Stimulated activated CD4-positive, alpha-beta T cell treated with anti-CD3 and anti-CD28 coated beads, Interleukin-1b, Interleukin-23, amount 100 ng/mL, for 24 hours (primary cell): ENCODE results near the gene TCP1.
A peak's percentile ranks its signal among the peaks of the same experiment; 100 is the strongest.
"Not testable (repeated sequence)": the region's sequence is repeated elsewhere in the genome, so short reads cannot be mapped to it uniquely, and the experiment has no call there.

Source experiments
- DNase-seq, 4 experiments: peaks; one replicate each; pipeline ENCODE4 v3.0.0-alpha.2; 2020; ENCODE audit warnings: low read depth in 4 of 4, low spot score in 1 of 4

Gene TCP1

GRCh38 chr6:159778131-159778530 is 11.3 kb downstream of the TCP1 start:
- no peak for DNase-seq

- DNase-seq: no peak
Measured at GRCh38 chr6:159777240-159777904, 12.0 kb downstream of the TCP1 start.

GRCh38 chr6:159772196-159772595 is 17.2 kb downstream of the TCP1 start:
- no peak for DNase-seq

- DNase-seq: no peak
Measured at GRCh38 chr6:159769470-159769869, 19.9 kb downstream of the TCP1 start.

- DNase-seq: no peak
Measured at GRCh38 chr6:159766906-159767305, 22.5 kb downstream of the TCP1 start.

GRCh38 chr6:159762681-159763293 is 26.6 kb downstream of the TCP1 start:
- DNase-seq: peak in 1 of 4 experiments; percentile 7

- peak; percentile 73 to 92 (median 82) for DNase-seq
Measured at GRCh38 chr6:159761873-159762680, 27.3 kb downstream of the TCP1 start, which contains the start of gene ACAT2. Gene ACAT2, plus strand, starts transcription at chr6:159762045. Its CDS starts 43 bp downstream, at chr6:159762088.

- peak in 3 of 4 experiments; percentile 6 to 13 (median 7) for DNase-seq
Measured at GRCh38 chr6:159761129-159761872, 28.1 kb downstream of the TCP1 start.

GRCh38 chr6:159760602-159761057 is 28.8 kb downstream of the TCP1 start:
- DNase-seq: no peak

- no peak for DNase-seq
Measured at GRCh38 chr6:159759645-159760044, 29.8 kb downstream of the TCP1 start.

GRCh38 chr6:159758031-159759001 is 31.1 kb downstream of the TCP1 start:
- no peak for DNase-seq

- DNase-seq: no peak
Measured at GRCh38 chr6:159756508-159756907, 32.9 kb downstream of the TCP1 start.

GRCh38 chr6:159754959-159755914 is 34.2 kb downstream of the TCP1 start:
- no peak for DNase-seq

GRCh38 chr6:159754401-159754800 is 35.0 kb downstream of the TCP1 start:
- DNase-seq: no peak

GRCh38 chr6:159753081-159753872 is 36.1 kb downstream of the TCP1 start:
- no peak for DNase-seq

- DNase-seq: no peak
Measured at GRCh38 chr6:159751448-159751847, 38.0 kb downstream of the TCP1 start.

GRCh38 chr6:159748127-159748526 is 41.3 kb downstream of the TCP1 start:
- not testable (repeated sequence) for DNase-seq

GRCh38 chr6:159746759-159747158 is 42.6 kb downstream of the TCP1 start:
- DNase-seq: no peak
